GM21825 (cell line): ENCODE measurements around the gene COA3.

Experiments used
- ATAC-seq: cut with Tn5 transposase; IDR thresholded peaks from one replicate; pipeline ENCODE4 v1.9.1; 2021; ENCODE audit warnings: mild to moderate bottlenecking, moderate library complexity; ENCODE audit not compliant: unreplicated experiment

COA3 gene

GRCh38 chr17:42759982-42760651 is 38.4 kb downstream of the COA3 start:
- no peak for ATAC-seq

DNA sequence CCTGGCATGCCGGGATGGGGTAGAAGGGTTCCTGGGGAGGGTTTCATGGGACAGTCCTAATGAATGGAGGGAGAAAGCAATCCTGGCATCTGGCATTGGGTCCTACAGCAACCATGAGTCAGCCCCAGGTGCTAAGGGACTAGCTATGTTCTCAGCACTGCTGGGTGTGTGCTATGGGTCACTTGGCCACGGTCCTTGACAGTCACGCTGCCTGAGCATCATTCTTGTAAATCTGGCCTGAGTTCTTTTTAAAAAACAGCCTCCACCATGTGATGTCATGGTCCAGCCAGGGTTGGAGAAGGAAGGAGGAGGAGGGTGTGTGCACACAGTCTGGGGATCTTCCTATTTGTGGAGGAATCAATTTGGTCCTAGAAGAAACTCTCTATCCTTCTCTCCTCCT is 43.7 kb downstream of the COA3 start:
- ATAC-seq: no peak

GRCh38 chr17:42751628-42752027 is 46.9 kb downstream of the COA3 start:
- ATAC-seq: no peak

DNA sequence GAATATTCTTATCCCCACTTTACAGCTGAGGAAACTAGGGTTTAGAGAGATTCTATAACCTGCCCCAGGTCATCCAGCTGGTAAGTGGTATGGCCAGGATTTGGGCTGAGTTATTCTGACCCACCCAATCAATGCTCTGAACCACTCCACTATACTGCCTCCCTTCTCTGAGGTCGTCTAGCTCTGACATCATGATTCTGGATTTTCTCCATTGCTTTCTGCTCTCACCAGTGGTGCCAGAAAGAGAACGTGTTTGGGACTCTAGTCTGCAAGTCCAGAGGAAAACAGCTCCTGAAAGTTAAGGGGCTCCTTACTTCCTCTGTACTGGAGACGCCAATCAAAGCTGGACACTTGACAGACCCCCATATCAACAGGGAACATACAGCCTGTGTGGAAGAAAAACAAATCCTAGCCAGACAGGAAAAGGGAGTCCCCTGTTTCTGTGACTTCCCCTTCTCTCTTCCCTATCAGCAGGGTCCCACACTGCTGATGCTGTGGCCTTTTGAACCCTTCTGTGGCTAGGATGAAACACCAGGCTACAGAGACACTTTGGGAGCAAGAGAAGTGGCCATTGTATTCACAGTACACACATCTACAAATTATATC is 47.7 kb downstream of the COA3 start:
- no peak for ATAC-seq

DNA sequence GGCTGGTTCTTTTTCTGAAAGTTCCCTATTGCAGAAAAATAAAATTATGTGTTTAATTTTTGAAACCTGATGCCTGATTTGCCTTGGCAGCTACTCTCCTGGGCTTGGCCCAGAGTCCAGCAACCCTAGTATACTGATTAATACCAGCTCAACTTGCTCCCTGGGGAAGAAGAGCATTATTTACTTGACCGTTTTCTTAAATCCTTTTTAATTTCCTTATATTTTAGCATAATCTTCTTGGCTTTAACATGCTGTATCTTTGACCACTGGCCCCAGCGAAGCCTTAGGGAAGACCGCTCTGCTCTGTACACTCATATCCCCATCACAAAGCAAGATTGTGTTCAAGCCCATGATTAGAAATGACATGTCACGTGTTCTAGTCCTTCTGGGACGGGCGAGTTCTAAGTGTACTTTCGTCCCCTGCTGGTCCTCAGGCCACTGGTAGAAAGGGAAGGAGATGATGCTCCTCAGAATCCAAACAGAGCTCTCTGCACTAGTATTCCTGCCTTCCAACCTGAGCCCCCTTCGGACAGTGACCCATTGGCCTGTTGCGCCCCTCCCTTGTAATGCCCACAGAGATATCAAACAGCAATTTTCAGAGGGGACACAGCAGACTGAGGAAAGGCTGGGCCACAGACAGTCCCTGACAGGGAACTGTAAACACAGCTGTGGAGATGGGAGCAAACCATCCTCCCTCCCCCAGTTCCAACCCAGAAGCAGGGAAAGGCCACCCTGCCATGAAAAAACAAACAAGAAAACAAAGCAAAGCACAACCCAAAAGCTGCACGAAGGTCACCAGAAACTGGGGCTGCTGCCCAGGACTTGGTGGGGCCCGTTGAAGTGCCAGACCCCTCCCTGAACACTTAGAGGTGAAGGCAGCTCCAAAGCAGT is 49.4 kb downstream of the COA3 start:
- no peak for ATAC-seq

DNA sequence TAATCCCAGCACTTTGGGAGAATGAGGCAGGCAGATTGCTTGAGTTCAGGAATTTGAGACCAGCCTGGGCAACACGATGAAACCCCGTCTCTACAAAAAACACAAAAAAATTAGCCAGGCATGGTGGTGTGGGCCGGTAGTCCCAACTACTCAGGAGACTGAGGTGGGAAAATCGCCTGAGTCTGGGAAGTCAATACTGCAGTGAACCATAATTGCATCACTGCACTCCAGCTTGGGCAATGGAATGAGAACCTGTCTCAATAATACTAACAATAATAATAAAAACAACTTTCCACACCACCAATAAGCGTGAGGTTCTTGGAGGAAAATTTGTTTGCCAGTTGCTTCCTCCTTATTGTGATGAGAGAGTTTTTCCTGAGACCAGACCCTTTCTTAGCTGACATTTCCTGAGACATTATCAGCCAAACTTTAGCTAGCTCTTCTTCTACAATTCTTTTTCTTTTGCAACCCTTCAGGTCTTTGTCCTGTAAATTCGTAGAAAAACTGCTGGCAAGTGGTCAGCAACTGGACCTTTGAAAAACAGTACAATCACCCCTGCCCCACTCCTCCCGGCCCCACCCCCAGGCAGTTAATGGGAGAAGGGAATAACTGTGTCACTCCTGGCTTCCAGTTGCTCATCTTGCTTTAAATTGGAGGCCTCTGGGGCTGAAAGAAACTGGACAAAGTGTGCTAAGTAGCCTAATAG is 50.1 kb downstream of the COA3 start:
- ATAC-seq: no peak
